Sigmoid colon (tissue), 4 donors: ENCODE data around the gene SLC35G6.

Experiments used
- EP300 ChIP-seq, 4 donors: sonication (generic); formaldehyde crosslinking; IDR thresholded peaks; one replicate each; pipeline ENCODE4 v1.6.1; 2017; ENCODE audit warnings: antibody characterized with exemption in 4 of 4
- POLR2A ChIP-seq, 2 donors: fragments of 450-650 bp; IDR thresholded peaks; one replicate each; pipeline ENCODE4 v1.6.1; 2016; ENCODE audit warnings: antibody characterized with exemption in 2 of 2, mild to moderate bottlenecking in 2 of 2, moderate library complexity in 2 of 2

DNA sequence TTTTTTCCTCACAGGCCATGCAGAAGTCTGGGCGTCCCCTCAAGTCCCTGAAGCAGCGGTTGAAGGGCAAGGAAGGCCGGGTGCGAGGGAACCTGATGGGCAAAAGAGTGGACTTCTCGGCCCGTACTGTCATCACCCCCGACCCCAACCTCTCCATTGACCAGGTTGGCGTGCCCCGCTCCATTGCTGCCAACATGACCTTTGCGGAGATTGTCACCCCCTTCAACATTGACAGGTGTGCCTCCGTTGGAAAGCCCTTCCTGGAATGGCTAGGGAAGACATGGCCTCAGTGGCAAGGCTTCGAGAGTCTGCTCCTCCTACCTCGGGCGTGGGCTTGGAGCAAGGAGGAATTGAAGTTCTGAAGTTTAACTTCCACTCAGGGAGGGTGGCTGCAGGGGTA is 16.4 kb downstream of the SLC35G6 start:
- TF ChIP-seq EP300 (IDR thresholded peaks at IDR 0.05) (no peak), POLR2A (IDR thresholded peaks at IDR 0.05) (no peak)
